Measurements from ENCODE around the gene TRAK1. TPM values are rescaled to one million over a fixed set of nuclear protein-coding genes. Genes with fewer than 3 reads are reported as not detected.

Gene TRAK1
- total and polyA plus RNA-seq, 10 of the 15 experiments (the other 5 are each of a cell fraction or from before 2014, with no cell fraction given) = 6.6 to 46.2 (median 23.7) TPM

GRCh38 chr3:42210726-42211125 lies 119.6 kb downstream of the TRAK1 start:
- in situ Hi-C loops (cut with MboI) (no loop called here), intact Hi-C loops (cut with micrococcal nuclease; ENCODE audit: unreplicated experiment) (no loop called here)
- Histone ChIP-seq H3K4me1 (ENCODE audit: control insufficient read depth, insufficient read depth, low read length) (peaks cover 43% of the 10 kb centered on the region), H3K4me2 (ENCODE audit: control insufficient read depth, insufficient read depth) (no peak overlapping the region), H2AFZ (ENCODE audit: control insufficient read depth, low read depth, low read length) (no peak overlapping the region), H3K9ac (ENCODE audit: control insufficient read depth, insufficient read depth, low read length) (no peak overlapping the region), H3K27ac (ENCODE audit: control insufficient read depth, insufficient read depth) (no peak overlapping the region), H3K79me2 (ENCODE audit: control insufficient read depth, insufficient read depth, low read length) (no peaks in the 10 kb centered on the region), H3K36me3 (ENCODE audit: control insufficient read depth in 2 of 2, insufficient read depth in 2 of 2, low read length in 1 of 2) (peaks cover 12 to 20% of the 10 kb centered on the region in 2 experiments), H3K27me3 (replicated peaks in 1 of 2; ENCODE audit: control insufficient read depth in 2 of 2, insufficient read depth in 2 of 2, low read length in 1 of 2) (no peaks in the 10 kb centered on the region), H3K9me3 (replicated peaks; ENCODE audit: control insufficient read depth, insufficient read depth, low read length) (no peaks in the 10 kb centered on the region), H4K20me1 (ENCODE audit: control insufficient read depth, insufficient read depth) (no peaks in the 10 kb centered on the region), H3K4me3 (no peak overlapping the region)
- SMC1A ChIA-PET (ENCODE audit: uncharacterized antibody, unreplicated experiment) = interaction anchor here (0.6 to 1.8 kb wide), 6 partner anchors 15 to 91 kb away, joined by 3 to 8 read pairs (median 5); no protein-coding TSS in a partner anchor
- POLR2A ChIA-PET = interaction anchor here (0.5 kb wide), 1 partner anchor 19 kb away, joined by 4 read pairs; no protein-coding TSS in a partner anchor
- no TSS peak for BruUV-seq (replicated peaks)
- RAD21 ChIA-PET (ENCODE audit: unreplicated experiment) = no interaction called here
- TF ChIP-seq ZZZ3 (IDR thresholded peaks at IDR 0.05; ENCODE audit: control insufficient read depth, insufficient read length, low read depth) = no peak
- TF ChIP-seq CHD1 (IDR thresholded peaks at IDR 0.05; ENCODE audit: low read depth, low read length) = no peak
- TF ChIP-seq CREB1 (IDR thresholded peaks at IDR 0.05; ENCODE audit: low read depth) = no peak
- no peak for TF ChIP-seq MXI1 (IDR thresholded peaks at IDR 0.05; ENCODE audit: low read depth, low read length)
- TF ChIP-seq ATF7 (IDR thresholded peaks at IDR 0.05; ENCODE audit: low read depth) = no peak
- TF ChIP-seq, protein P1, sequence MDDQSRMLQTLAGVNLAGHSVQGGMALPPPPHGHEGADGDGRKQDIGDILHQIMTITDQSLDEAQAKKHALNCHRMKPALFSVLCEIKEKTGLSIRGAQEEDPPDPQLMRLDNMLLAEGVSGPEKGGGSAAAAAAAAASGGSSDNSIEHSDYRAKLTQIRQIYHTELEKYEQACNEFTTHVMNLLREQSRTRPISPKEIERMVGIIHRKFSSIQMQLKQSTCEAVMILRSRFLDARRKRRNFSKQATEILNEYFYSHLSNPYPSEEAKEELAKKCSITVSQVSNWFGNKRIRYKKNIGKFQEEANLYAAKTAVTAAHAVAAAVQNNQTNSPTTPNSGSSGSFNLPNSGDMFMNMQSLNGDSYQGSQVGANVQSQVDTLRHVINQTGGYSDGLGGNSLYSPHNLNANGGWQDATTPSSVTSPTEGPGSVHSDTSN (IDR thresholded peaks at IDR 0.05; ENCODE audit: insufficient replicate concordance, low read depth, low read length) = no peak
- TF ChIP-seq, protein P2, sequence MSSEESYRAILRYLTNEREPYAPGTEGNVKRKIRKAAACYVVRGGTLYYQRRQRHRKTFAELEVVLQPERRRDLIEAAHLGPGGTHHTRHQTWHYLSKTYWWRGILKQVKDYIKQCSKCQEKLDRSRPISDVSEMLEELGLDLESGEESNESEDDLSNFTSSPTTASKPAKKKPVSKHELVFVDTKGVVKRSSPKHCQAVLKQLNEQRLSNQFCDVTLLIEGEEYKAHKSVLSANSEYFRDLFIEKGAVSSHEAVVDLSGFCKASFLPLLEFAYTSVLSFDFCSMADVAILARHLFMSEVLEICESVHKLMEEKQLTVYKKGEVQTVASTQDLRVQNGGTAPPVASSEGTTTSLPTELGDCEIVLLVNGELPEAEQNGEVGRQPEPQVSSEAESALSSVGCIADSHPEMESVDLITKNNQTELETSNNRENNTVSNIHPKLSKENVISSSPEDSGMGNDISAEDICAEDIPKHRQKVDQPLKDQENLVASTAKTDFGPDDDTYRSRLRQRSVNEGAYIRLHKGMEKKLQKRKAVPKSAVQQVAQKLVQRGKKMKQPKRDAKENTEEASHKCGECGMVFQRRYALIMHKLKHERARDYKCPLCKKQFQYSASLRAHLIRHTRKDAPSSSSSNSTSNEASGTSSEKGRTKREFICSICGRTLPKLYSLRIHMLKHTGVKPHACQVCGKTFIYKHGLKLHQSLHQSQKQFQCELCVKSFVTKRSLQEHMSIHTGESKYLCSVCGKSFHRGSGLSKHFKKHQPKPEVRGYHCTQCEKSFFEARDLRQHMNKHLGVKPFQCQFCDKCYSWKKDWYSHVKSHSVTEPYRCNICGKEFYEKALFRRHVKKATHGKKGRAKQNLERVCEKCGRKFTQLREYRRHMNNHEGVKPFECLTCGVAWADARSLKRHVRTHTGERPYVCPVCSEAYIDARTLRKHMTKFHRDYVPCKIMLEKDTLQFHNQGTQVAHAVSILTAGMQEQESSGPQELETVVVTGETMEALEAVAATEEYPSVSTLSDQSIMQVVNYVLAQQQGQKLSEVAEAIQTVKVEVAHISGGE (CRISPR knock-in tag; IDR thresholded peaks at IDR 0.05) = no peak
- no peak for TF ChIP-seq JUND (IDR thresholded peaks at IDR 0.05; ENCODE audit: low read depth, low read length)
- TF ChIP-seq LARP7 (IDR thresholded peaks at IDR 0.05) = no peak
- no peak for TF ChIP-seq RBBP5 (conservative IDR thresholded peaks at IDR 0.05)
- no peak for TF ChIP-seq EGR1 (IDR thresholded peaks at IDR 0.05; ENCODE audit: borderline replicate concordance in 1 of 2, low read depth in 2 of 2, low read length in 2 of 2)
- TF ChIP-seq ZNF622 (IDR thresholded peaks at IDR 0.05) = no peak
- TF ChIP-seq, protein P3, sequence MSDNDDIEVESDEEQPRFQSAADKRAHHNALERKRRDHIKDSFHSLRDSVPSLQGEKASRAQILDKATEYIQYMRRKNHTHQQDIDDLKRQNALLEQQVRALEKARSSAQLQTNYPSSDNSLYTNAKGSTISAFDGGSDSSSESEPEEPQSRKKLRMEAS (IDR thresholded peaks at IDR 0.05; ENCODE audit: low read depth, low read length) = no peak
- no peak for TF ChIP-seq RCOR1 (conservative IDR thresholded peaks at IDR 0.05; ENCODE audit: low read depth, low read length)
- no peak for TF ChIP-seq ZNF217 (IDR thresholded peaks at IDR 0.05)
- TF ChIP-seq SMAD1 (IDR thresholded peaks at IDR 0.05; ENCODE audit: low read depth, partially characterized antibody) = no peak
- TF ChIP-seq RUNX3 (IDR thresholded peaks at IDR 0.05; ENCODE audit: low read length) = no peak
- no peak for ATAC-seq
- DNase-seq (ENCODE audit: low read depth, low spot score) = no peak
- no peak for FAIRE-seq
- CTCF ChIA-PET = interaction anchor here (0.9 kb wide), 1 partner anchor 15 kb away, joined by 3 read pairs; no protein-coding TSS in a partner anchor
- WGBS (ENCODE audit: insufficient coverage, insufficient replicate concordance, low lambda C conversion rate, missing lambda C conversion rate) = 85% methylated on average over 2 of the region's 2 CpGs

Measured in GM12878 (cell line).